GDM1 (cell line): ENCODE results near the gene HSPB9.
A peak's percentile ranks its signal among the peaks of the same experiment; 100 is the strongest.
"Not testable (repeated sequence)": the region's sequence is repeated elsewhere in the genome, so short reads cannot be mapped to it uniquely, and the experiment has no call there.

Source experiments
- DNase-seq: peaks from one replicate; lab custom pipeline; 2025; lab: John Stamatoyannopoulos, UW

The HSPB9 gene

GRCh38 chr17:42120161-42120769, 2.3 kb upstream of the HSPB9 start:
- DNase-seq: no peak

DNA sequence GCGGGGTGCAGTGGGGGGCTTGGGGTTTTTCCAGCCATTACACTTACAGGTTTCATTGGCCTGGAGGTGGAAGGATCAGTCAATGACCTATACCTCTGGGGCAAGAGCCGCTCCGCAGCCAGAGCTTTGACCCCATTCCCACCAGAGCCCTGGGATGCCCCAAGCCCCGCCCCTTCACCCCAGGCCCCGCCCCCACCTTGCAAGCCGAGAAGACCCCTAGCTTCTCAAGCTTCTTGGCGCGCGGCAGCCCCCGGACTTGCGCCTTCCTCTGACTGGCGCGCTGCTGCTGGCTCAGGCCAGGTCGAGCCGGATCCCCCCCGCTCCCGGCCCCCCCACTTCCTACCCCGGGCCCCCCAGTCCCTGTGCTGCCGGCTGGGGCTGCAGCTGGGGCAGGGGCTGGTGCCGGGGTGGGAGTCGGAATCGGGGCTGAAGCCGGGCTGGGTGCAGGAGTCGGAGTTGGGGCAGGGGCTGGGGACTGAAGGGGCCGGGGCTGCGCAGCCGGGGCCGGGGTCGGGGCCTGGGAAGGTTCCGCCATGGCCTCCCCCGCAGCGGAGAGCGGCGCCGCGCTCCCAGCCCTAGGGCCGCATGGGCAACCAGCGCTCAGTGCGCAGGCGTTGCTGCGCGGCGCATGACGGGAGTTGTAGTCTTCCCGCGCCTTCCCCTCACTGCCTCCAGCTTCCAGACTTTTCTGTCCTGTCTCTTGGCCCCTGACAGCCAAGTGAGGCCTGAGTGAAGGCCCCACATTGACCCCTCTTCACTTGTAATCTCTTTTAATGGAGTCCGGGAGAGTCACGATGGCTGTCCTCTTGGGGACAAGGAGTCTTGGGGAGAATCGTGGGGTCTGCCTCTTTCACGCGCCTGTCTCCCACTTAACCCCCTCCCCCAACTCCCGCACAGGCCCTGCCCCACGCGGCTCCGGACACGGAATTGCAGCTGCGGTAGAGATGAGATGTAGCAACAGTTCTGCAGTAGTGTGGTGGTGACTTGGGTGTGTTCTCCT, 1.5 kb upstream of the HSPB9 start, which contains the start of gene KAT2A:
TSS of gene KAT2A (minus strand) at position 598 of the 1,000 bp plus-strand sequence. CDS start at position 535, 63 bp downstream.
- peak; percentile 68 for DNase-seq

DNA sequence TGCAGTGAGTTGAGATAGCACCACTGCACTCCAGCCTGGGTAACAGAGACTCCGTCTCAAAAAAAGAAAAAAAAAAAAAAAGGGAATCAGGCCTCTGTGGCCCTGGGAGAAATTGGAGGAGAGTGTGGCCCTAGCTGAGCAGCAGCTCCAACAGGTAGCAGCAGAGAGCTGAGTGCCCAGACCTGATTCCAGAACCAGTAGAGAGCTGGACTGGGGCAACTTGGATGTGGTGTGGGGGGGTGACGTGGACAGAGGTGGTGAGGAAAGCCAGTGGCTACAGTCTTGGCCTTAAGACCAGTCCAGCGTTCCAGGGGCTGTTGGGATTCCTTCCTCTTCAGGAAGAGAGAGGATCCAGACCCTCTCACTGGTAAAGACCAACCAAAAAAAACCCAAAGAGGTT, 1.7 kb downstream of the HSPB9 start:
- no peak for DNase-seq

- DNase-seq: no peak
These were observed 3.0 kb downstream of the HSPB9 start for GRCh38 chr17:42125565-42125964.

- no peak for DNase-seq
These were observed 4.2 kb downstream of the HSPB9 start for GRCh38 chr17:42126836-42127235.

DNA sequence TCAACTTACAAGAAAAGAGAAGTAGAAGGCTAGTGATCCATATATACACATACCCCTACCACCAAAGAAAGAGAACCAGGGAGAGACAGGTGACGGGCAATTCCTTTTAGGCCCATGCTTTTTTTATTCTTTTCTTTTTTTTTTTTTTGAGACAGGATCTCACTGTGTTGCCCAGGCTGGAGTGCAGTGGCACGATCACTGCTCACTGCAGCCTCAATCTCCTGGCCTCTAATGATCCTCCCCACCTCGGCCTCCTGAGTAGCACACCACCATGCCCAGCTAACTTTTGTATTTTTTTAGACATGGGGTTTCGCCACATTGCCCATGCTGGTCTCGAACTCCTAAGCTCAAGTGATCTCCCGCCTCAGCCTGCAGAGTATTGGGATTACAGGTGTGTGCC, 4.8 kb downstream of the HSPB9 start:
- DNase-seq: no peak

GRCh38 chr17:42129109-42129837, 6.7 kb downstream of the HSPB9 start:
- no peak for DNase-seq

DNA sequence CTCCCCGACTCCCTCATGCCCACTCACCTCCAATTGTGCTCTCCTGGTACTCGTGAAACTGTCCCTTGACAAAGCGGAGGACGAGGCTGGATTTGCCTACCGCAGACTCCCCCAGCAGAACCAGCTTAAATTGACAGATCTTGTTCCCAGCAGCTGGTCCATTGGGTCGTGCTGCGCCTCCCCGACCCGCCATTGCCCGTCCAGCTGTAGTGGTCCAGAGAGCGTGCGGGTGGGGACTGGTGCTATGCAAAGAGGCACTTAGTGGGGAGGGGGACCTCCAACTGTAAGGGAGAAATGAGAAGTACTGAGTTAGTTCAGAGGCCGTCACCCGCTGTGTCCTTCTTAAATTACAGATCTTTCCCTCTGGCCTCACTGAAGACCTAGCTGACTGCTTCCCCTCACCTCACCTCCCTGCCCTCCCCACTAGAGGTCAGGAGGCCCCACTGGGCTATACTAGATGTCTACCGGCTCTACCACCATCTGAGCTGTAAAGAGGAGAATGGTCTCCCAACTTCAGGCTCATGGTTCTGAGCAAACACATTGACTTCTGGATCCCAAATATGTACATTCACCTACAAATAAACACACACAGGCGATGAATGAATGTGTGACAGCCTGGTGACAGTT, 7.8 kb downstream of the HSPB9 start:
- no peak for DNase-seq

- no peak for DNase-seq
These were observed 8.6 kb downstream of the HSPB9 start for GRCh38 chr17:42131232-42131631.

- DNase-seq: peak; percentile 60
These were observed 9.4 kb downstream of the HSPB9 start for GRCh38 chr17:42131981-42132432.

GRCh38 chr17:42132941-42133340, 10.3 kb downstream of the HSPB9 start:
- DNase-seq: peak; percentile 69

DNA sequence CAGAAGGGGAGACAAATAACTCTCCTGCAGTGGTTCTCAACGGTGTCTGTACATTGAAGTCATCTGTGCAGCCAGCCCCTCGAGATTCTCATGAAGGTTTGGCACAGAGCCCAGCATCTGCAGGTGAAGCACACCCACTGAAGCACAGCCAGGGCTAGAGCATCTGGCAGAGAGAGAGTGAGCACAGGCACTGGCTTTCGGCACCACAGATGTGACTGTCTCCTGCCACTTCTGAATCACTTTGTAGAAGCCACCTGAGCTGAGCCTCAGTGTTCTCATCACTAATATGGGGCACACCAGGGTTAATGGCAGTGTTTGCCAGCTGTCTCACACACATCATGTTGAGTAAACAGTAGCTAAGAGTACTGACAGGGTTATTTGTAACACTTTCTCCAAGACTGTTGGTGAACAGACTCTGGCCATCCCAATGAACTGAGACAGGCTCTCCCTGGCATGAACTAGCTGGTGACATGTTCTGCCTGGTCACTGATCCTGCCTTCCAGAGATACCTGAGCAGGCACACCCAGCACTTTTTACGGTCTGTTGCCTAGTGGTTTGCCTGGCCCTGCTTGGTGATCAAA, 10.9 kb downstream of the HSPB9 start:
- no peak for DNase-seq

DNA sequence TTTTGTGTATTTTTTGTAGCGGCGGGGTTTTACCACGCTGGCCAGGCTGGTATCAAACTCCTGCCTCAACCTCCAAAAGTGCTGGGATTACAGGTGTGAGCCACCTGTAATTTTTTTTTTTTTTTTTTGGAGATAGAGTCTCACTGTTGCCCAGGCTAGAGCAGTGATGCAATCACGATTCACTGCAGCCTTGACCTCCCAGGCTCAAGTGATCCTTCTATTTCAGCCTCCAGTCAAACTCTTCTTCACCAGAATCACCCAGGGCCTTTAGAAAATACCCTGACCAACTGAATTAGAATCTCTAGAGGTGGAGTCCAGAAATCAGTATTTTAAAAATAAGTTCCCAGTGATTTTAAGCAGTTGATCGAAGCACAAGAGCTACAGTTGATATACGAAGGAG, 12.5 kb downstream of the HSPB9 start:
- DNase-seq: no peak

GRCh38 chr17:42135664-42136653, 13.4 kb downstream of the HSPB9 start:
- no peak for DNase-seq

DNA sequence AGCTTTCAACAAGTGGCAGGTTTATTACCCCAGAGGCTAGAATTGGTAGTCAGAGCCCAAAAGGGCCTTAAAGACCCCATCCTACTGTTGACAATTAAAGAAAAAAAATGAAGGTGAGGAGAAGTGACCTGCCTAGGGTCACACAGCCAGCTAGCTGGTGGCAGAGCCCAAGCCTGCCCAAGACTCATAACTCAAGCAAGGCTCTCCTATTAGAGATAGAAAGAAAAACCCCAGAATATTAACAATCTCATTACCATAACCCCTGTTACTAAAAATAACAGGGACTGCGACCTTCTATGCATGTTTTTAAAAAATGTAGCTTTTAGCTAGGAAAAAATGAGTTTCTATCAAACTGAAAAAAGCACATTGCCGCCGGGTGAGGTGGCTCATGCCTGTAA, 14.0 kb downstream of the HSPB9 start:
- DNase-seq: no peak

- no peak for DNase-seq
These were observed 16.3 kb downstream of the HSPB9 start for GRCh38 chr17:42138749-42139492.

DNA sequence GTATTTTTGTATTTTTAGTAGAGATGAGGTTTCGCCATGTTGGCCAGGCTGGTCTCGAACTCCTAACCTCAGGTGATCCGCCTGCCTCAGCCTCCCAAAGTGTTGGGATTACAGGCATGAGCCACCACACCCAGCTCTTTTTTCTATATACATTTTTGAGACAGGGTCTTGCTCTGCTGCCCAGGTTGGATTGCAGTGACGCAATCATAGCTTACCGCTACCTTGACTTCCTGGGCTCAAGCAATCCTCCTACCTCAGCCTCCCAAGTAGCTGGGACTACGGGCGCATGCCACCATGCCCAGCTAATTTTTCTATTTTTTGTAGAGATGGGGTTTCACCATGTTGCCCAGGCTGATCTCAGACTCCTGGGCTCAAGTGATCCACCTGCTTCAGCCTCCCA, 18.1 kb downstream of the HSPB9 start:
- not testable (repeated sequence) for DNase-seq

DNA sequence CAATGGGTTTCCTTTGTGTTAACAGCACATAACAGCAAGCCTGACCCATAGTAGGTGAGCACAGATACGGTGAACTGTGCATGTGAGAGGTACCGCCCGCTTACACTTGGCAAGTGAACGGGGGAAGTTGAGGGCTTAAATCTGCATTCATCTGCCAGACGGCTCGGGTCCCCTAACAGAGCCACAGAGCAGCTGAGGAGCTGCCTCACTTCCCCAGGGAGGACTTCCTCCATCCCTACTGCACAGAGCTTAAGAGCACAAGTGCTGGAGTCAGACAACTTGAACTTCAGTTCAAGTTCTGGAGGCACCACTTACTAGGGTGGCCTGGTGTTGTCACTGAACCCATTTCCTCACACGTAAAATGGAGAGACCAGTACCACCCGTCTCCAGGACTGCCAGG, 18.8 kb downstream of the HSPB9 start:
- no peak for DNase-seq

GRCh38 chr17:42142371-42142896, 19.8 kb downstream of the HSPB9 start:
- DNase-seq: no peak
